Measurements from ENCODE around the gene POLH. TPM values are rescaled to one million over a fixed set of nuclear protein-coding genes. Genes with fewer than 3 reads are reported as not detected.
"Not testable (repeated sequence)": the region's sequence is repeated elsewhere in the genome, so short reads cannot be mapped to it uniquely, and the experiment has no call there.

The POLH gene
- 10 to 100 TPM; 11.0 to 16.7 TPM for total RNA-seq
- long read RNA-seq, donor 1, partial matches to known transcripts, result 0 of 6 reads
- long read RNA-seq, donor 1, other reads (novel, unspliced or antisense), result 3 of 6 reads
- long read RNA-seq, donor 2, partial matches to known transcripts, result 1 of 5 reads
- long read RNA-seq, donor 2, other reads (novel, unspliced or antisense), result 2 of 5 reads

- intact Hi-C loops (cut with DNase I), result no loop called here
These were observed at the start of gene POLH, which contains the start of gene XPO5 for GRCh38 chr6:43575772-43576551. Gene POLH (plus strand): TSS chr6:43576185. CDS start chr6:43582320, 6,135 bp downstream. Gene XPO5 (minus strand): TSS chr6:43576038. CDS start chr6:43575864, 174 bp downstream.

GRCh38 chr6:43532201-43532600 is 43.8 kb upstream of the POLH start:
- intact Hi-C loops (cut with DNase I), result no loop called here
- peak; percentile 15 for DNase-seq (ENCODE audit: low spot score)

More at GRCh38 chr6:43575772-43576551, at the start of gene POLH, which contains the start of gene XPO5:
- DNase-seq (ENCODE audit: low spot score), result peak; percentile 98

- DNase-seq (ENCODE audit: low spot score); intact Hi-C loops (cut with DNase I): not testable (repeated sequence)
These were observed 37.0 kb upstream of the POLH start for GRCh38 chr6:43538986-43539385.

GRCh38 chr6:43539409-43539808 is 36.6 kb upstream of the POLH start:
- DNase-seq (ENCODE audit: low spot score); intact Hi-C loops (cut with DNase I): not testable (repeated sequence)

GRCh38 chr6:43540507-43540906 is 35.5 kb upstream of the POLH start:
- DNase-seq (ENCODE audit: low spot score), result no peak
- intact Hi-C loops (cut with DNase I), result no loop called here

- no peak for DNase-seq (ENCODE audit: low spot score)
- intact Hi-C loops (cut with DNase I), result no loop called here
These were observed 34.1 kb upstream of the POLH start for GRCh38 chr6:43541774-43542471.

- intact Hi-C loops (cut with DNase I), result no loop called here
- DNase-seq (ENCODE audit: low spot score), result no peak
These were observed 31.5 kb upstream of the POLH start for GRCh38 chr6:43544461-43544860.

GRCh38 chr6:43547222-43547621 is 28.8 kb upstream of the POLH start:
- DNase-seq (ENCODE audit: low spot score), result no peak
- intact Hi-C loops (cut with DNase I), result no loop called here

- DNase-seq (ENCODE audit: low spot score); intact Hi-C loops (cut with DNase I): not testable (repeated sequence)
These were observed 18.4 kb upstream of the POLH start for GRCh38 chr6:43557620-43558019.

- DNase-seq (ENCODE audit: low spot score), result no peak
- intact Hi-C loops (cut with DNase I), result no loop called here
These were observed 16.7 kb upstream of the POLH start for GRCh38 chr6:43559328-43559727.

GRCh38 chr6:43570876-43571441 is 5.0 kb upstream of the POLH start:
- intact Hi-C loops (cut with DNase I), result no loop called here
- DNase-seq (ENCODE audit: low spot score), result no peak

- DNase-seq (ENCODE audit: low spot score), result no peak
- intact Hi-C loops (cut with DNase I), result no loop called here
These were observed 4.0 kb upstream of the POLH start for GRCh38 chr6:43572015-43572414.

- intact Hi-C loops (cut with DNase I), result no loop called here
- DNase-seq (ENCODE audit: low spot score), result peak; percentile 87
These were observed 747 bp upstream of the POLH start for GRCh38 chr6:43575105-43575771.

- intact Hi-C loops (cut with DNase I), result no loop called here
These were observed 2.8 kb downstream of the POLH start for GRCh38 chr6:43578748-43579147.

GRCh38 chr6:43579171-43579570 is 3.2 kb downstream of the POLH start:
- intact Hi-C loops (cut with DNase I), result no loop called here
- DNase-seq (ENCODE audit: low spot score), result no peak

More at GRCh38 chr6:43578748-43579147, 2.8 kb downstream of the POLH start:
- no peak for DNase-seq (ENCODE audit: low spot score)

- intact Hi-C loops (cut with DNase I), result no loop called here
- DNase-seq (ENCODE audit: low spot score), result no peak
These were observed 6.9 kb downstream of the POLH start for GRCh38 chr6:43582911-43583310.

- intact Hi-C loops (cut with DNase I), result no loop called here
- no peak for DNase-seq (ENCODE audit: low spot score)
These were observed 9.0 kb downstream of the POLH start for GRCh38 chr6:43584892-43585570.

GRCh38 chr6:43588194-43588593 is 12.2 kb downstream of the POLH start:
- intact Hi-C loops (cut with DNase I), result no loop called here
- no peak for DNase-seq (ENCODE audit: low spot score)

GRCh38 chr6:43589564-43589963 is 13.6 kb downstream of the POLH start:
- DNase-seq (ENCODE audit: low spot score); intact Hi-C loops (cut with DNase I): not testable (repeated sequence)

All from posterior vena cava (tissue), 2 donors.